Rectal smooth muscle tissue (tissue), 1 donor: ENCODE results near the gene WDPCP.
"Not testable (repeated sequence)": the region's sequence is repeated elsewhere in the genome, so short reads cannot be mapped to it uniquely, and the experiment has no call there.

Experiments
- H3K27ac ChIP-seq: one replicate; pipeline ENCODE4 v1.7.0; 2013; ENCODE audit warnings: low read depth, low read length, inconsistent platforms
- H3K27me3 ChIP-seq: one replicate; pipeline ENCODE4 v1.7.0; 2013; ENCODE audit warnings: low read length; ENCODE audit not compliant: control insufficient read depth, insufficient read depth
- H3K36me3 ChIP-seq: one replicate; pipeline ENCODE4 v1.7.0; 2013; ENCODE audit warnings: low read length; ENCODE audit not compliant: control insufficient read depth, insufficient read depth
- H3K4me1 ChIP-seq: one replicate; pipeline ENCODE4 v1.7.0; 2013; ENCODE audit warnings: low read length; ENCODE audit not compliant: control insufficient read depth, insufficient read depth
- H3K4me3 ChIP-seq: one replicate; pipeline ENCODE4 v1.7.0; 2013; ENCODE audit warnings: low read length
- H3K9ac ChIP-seq: one replicate; pipeline ENCODE4 v1.7.0; 2013; ENCODE audit warnings: low read length

WDPCP gene

DNA sequence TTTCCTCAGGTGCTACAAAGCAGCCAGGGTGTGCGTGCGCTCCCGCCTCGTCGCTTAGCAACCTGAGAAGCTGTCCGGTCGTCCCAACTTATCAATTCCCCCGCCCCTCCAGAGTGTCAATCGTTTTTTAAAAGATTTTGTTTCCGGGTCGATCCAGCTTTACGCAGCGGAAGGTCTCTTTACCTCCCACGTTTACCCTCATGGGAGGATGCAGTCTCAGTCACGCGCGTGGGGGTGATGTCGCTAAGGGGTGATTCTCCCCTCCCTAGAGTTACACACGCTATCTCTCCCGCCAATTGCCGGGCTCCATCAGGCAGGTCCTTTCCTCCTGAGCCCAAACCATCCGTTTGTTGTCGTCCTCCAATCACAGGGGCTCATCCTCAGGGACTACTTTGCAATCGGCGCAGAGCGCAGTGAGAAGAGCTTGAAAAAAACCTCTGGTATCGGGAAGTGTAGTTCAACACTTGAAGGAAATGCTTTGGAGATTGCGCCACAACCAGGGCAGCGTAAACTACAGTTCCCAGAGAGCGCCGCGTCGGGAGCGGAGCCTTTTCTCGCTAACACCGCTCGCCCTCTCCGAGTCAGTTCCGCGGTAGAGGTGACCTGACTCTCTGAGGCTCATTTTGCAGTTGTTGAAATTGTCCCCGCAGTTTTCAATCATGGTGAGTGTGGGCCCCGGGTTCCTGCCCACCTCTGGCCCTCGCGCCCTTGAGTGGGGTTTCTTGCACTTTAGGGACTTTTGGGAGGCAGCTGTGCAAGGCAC, at the start of gene WDPCP, which contains the start of gene MDH1:
WDPCP (minus strand) TSS at position 93 of the 763 bp plus-strand sequence. CDS start 206 bp downstream, outside the sequence.
MDH1 (plus strand) TSS at position 579 of the 763 bp plus-strand sequence; CDS start at position 660, 81 bp downstream.
- Histone ChIP-seq H3K27ac (peak within 1 kb of the TSS; percentile 93), H3K27me3 (no peaks in the 10 kb centered on the region), H3K9ac (peak within 1 kb of the TSS; percentile 85), H3K4me3 (peak within 1 kb of the TSS; percentile 98), H3K36me3 (no peaks in the 10 kb centered on the region), H3K4me1 (peaks cover 14% of the 10 kb centered on the region)

- no peaks in the 10 kb centered on the region for H3K27me3 ChIP-seq
- H3K9ac ChIP-seq: no peak overlapping the region
- no peak overlapping the region for H3K4me3 ChIP-seq
- H3K4me1 ChIP-seq: no peaks in the 10 kb centered on the region
- H3K27ac ChIP-seq: no peak overlapping the region
- H3K36me3 ChIP-seq: no peaks in the 10 kb centered on the region
These were observed 44.1 kb upstream of the WDPCP start for GRCh38 chr2:63632382-63632781.

DNA sequence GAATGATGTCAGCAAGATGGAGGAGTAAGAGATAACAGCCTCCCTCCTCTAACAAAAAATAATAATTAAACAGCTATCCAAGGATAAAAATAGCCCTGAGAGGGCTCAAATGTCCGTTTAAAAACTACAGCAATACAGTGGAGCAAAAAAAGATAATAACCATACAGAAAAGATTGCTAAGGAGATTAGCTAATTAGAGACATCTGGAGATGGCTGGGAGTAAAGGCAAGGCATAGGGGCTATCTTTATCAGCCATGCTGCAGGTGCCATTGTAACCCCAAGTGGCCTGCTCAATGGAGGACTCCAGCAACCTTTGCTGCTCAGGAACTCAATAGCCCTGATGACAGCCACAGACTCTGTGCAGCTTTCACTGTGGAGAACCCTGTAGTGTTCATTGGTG, 43.2 kb upstream of the WDPCP start:
- H3K27me3 ChIP-seq: no peaks in the 10 kb centered on the region
- H3K4me1 ChIP-seq: no peaks in the 10 kb centered on the region
- no peaks in the 10 kb centered on the region for H3K36me3 ChIP-seq
- H3K9ac ChIP-seq: no peak overlapping the region
- H3K4me3 ChIP-seq: no peak overlapping the region
- no peak overlapping the region for H3K27ac ChIP-seq

DNA sequence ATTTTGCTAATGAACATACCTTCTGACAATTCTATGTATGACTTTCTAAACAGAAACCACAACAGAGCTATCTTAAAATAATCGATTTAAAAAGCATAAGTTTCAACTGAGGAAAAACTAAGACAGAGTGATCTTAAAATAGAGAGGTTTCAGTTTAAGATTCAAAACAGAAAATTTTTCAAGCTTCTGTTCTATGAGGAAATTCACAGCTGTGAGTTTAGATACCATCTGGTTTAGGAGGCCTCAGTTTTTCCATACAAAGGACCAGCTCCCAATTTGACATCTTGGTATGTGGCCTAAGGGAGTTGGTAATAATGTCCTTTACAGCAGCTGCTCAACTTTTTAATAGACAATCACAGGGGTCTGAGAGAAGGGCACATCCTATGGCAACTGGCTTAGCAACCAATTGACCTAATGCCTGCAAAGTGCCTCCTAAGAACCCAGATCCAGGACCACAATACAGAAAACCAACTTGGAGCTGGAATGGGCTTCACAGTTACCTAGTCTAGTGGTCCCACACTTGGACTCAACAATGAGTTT, 40.2 kb upstream of the WDPCP start:
- Histone ChIP-seq H3K4me1 (no peaks in the 10 kb centered on the region), H3K27me3 (no peaks in the 10 kb centered on the region), H3K9ac (no peak overlapping the region), H3K4me3 (no peak overlapping the region), H3K36me3 (no peaks in the 10 kb centered on the region), H3K27ac (no peak overlapping the region)

GRCh38 chr2:63627866-63628265, 39.6 kb upstream of the WDPCP start:
- Histone ChIP-seq H3K9ac (no peak overlapping the region), H3K4me1 (no peaks in the 10 kb centered on the region), H3K27ac (no peak overlapping the region), H3K36me3 (no peaks in the 10 kb centered on the region), H3K27me3 (no peaks in the 10 kb centered on the region), H3K4me3 (no peak overlapping the region)

DNA sequence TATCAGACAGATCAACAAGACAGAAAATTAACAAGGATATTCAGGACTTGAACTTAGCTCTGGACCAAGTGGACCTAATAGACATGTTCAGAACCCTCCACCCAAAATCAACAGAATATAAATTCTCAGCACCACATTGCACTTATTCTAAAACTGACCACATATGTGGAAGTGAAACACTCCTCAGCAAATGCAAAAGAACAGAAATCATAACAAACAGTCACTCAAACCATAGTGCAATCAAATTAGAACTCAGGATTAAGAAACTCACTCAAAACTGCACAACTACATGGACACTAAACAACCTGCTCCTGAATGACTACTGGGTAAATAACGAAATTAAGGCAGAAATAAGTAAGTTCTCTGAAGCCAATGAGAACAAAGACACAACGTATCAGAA, 35.5 kb upstream of the WDPCP start:
- not testable (repeated sequence) for H3K27ac ChIP-seq, H3K27me3 ChIP-seq, H3K9ac ChIP-seq, H3K4me1 ChIP-seq, H3K4me3 ChIP-seq, H3K36me3 ChIP-seq

DNA sequence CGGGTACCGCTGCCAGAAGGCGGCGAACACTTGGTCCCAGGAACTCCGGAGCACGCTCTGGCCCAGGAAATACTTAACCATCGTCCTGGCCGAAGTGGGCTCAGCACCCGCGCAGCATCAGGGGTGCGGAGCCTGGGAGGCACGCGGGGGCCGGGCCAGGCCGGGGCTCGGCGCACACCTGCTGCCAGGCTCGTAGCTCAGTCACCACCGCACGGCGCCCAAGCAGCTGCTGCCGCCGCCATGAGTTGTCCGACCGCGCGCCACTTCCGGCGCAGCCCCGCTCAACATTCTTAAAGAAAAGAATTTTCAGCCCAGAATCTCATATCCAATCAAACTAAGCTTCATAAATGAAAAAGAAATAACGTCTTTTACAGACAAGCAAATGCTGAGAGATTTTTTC, 34.5 kb upstream of the WDPCP start:
- H3K27me3 ChIP-seq: no peaks in the 10 kb centered on the region
- no peak overlapping the region for H3K9ac ChIP-seq
- H3K4me3 ChIP-seq: no peak overlapping the region
- no peaks in the 10 kb centered on the region for H3K4me1 ChIP-seq
- H3K36me3 ChIP-seq: no peaks in the 10 kb centered on the region
- H3K27ac ChIP-seq: no peak overlapping the region

DNA sequence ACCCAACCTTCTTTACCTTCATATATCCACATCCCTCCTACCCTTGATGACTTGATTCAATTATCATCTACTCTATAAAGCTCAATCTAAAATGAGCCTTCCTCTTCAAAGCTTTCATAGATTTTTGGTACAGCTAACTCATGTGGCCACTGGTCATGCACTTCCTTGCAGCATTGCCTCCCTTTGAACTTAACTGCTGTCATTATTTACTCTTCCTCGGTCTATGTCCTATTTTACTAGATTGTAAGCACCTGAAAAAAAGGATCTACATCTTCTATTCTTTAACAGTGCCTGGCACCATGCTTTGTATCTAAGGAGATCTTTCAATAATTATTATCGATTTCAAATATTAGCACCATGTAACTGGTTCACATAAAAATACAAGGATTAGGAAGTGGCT, 31.1 kb upstream of the WDPCP start:
- Histone ChIP-seq H3K27ac (no peak overlapping the region), H3K27me3 (no peaks in the 10 kb centered on the region), H3K4me3 (no peak overlapping the region), H3K9ac (no peak overlapping the region), H3K4me1 (no peaks in the 10 kb centered on the region), H3K36me3 (no peaks in the 10 kb centered on the region)

GRCh38 chr2:63617366-63617765, 29.1 kb upstream of the WDPCP start:
- Histone ChIP-seq H3K9ac (no peak overlapping the region), H3K4me1 (no peaks in the 10 kb centered on the region), H3K27ac (no peak overlapping the region), H3K27me3 (no peaks in the 10 kb centered on the region), H3K36me3 (no peaks in the 10 kb centered on the region), H3K4me3 (no peak overlapping the region)

GRCh38 chr2:63614983-63615945, 27.0 kb upstream of the WDPCP start:
- Histone ChIP-seq H3K36me3 (no peaks in the 10 kb centered on the region), H3K27ac (no peak overlapping the region), H3K4me3 (no peak overlapping the region)

DNA sequence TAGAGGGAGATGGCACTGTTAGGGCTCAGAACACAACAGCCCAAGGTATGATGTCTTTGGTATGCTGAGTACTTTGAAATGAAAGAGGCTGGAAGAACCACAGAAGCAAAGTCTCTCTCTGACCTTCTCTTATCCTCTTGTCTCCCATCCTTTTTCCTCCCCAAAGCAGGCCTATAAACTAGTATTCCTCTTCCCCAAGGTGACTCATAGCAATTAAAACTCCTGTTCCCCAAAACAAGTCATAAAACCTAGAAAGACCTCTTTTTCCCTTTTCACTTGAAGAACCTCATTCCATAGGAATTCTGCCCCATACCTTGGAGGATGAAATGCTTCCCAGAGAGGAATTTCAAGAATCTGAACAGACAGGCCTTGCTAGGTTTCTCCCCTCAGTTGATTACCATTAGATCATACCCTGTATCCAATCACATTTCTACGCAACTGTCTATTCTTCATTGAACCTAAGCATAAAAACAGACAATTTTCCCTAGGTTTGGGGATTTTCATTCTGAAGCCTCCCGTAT, 26.2 kb upstream of the WDPCP start:
- Histone ChIP-seq H3K4me3 (no peak overlapping the region), H3K9ac (no peak overlapping the region), H3K36me3 (no peaks in the 10 kb centered on the region), H3K27me3 (no peaks in the 10 kb centered on the region), H3K4me1 (no peaks in the 10 kb centered on the region), H3K27ac (no peak overlapping the region)

More at GRCh38 chr2:63614983-63615945, 27.0 kb upstream of the WDPCP start:
- no peak overlapping the region for H3K9ac ChIP-seq
- no peaks in the 10 kb centered on the region for H3K27me3 ChIP-seq
- no peaks in the 10 kb centered on the region for H3K4me1 ChIP-seq

GRCh38 chr2:63613391-63613901, 25.2 kb upstream of the WDPCP start:
- H3K9ac ChIP-seq: no peak overlapping the region
- no peak overlapping the region for H3K4me3 ChIP-seq
- no peaks in the 10 kb centered on the region for H3K4me1 ChIP-seq
- H3K36me3 ChIP-seq: no peaks in the 10 kb centered on the region
- H3K27ac ChIP-seq: no peak overlapping the region
- H3K27me3 ChIP-seq: no peaks in the 10 kb centered on the region
